Testis (tissue), 2 donors: Measurements from ENCODE around the gene THSD4.

Experiments
- CTCF ChIP-seq, 3 experiments: fragments of 450-650 bp in 2 of 3; fragments of 200-600 bp in 1 of 3; sonication (generic) in 1 of 3; IDR thresholded peaks; one replicate each; pipeline ENCODE4 v1.5.1; 2016 to 2019; ENCODE audit warnings: antibody characterized with exemption in 3 of 3, mild to moderate bottlenecking in 2 of 3, moderate library complexity in 1 of 3
- POLR2A ChIP-seq: fragments of 450-650 bp; IDR thresholded peaks from one replicate; pipeline ENCODE4 v1.6.1; 2017; ENCODE audit warnings: antibody characterized with exemption, mild to moderate bottlenecking, moderate library complexity

DNA sequence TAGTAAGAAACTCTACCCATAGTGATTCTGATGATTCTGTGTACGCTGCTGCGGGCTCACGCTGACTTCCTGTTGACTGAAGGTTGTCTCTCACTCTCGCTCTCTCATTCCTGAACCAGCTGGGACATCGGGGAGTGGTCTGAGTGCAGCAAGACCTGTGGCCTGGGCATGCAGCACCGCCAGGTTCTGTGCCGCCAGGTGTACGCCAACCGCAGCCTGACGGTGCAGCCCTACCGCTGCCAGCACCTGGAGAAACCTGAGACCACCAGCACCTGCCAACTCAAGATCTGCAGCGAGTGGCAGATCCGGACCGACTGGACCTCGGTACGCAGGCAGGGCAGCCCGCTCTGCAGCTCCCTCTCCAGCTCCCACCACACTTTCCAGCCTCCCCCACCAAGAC is 631.4 kb downstream of the THSD4 start:
- TF ChIP-seq CTCF (IDR thresholded peaks at IDR 0.05) = no peak
- no peak for TF ChIP-seq POLR2A
